ENCODE data around the gene PTPRG.

The PTPRG gene

GRCh38 chr3:61730577-61731231 is 169.3 kb downstream of the PTPRG start:
- no peak for TF ChIP-seq CTCF (IDR thresholded peaks at IDR 0.05; ENCODE audit: low read depth, low read length)

GRCh38 chr3:61733000-61733399 is 171.6 kb downstream of the PTPRG start:
- no peak for DNase-seq (ENCODE audit: extremely low read depth, low read depth)
- no peak for TF ChIP-seq CTCF (IDR thresholded peaks at IDR 0.05; ENCODE audit: low read depth, low read length)

More at GRCh38 chr3:61730577-61731231, 169.3 kb downstream of the PTPRG start:
- DNase-seq (ENCODE audit: extremely low read depth, low read depth) = no peak

GRCh38 chr3:61733876-61734275 is 172.5 kb downstream of the PTPRG start:
- no peak for DNase-seq (ENCODE audit: extremely low read depth, low read depth)
- TF ChIP-seq CTCF (IDR thresholded peaks at IDR 0.05; ENCODE audit: low read depth, low read length) = no peak

- no peak for DNase-seq (ENCODE audit: extremely low read depth, low read depth)
- TF ChIP-seq CTCF (IDR thresholded peaks at IDR 0.05; ENCODE audit: low read depth, low read length) = no peak
These were observed 173.6 kb downstream of the PTPRG start for GRCh38 chr3:61734749-61735686.

GRCh38 chr3:61736506-61736905 is 175.1 kb downstream of the PTPRG start:
- DNase-seq (ENCODE audit: extremely low read depth, low read depth) = no peak
- TF ChIP-seq CTCF (IDR thresholded peaks at IDR 0.05; ENCODE audit: low read depth, low read length) = no peak

GRCh38 chr3:61739640-61740039 is 178.3 kb downstream of the PTPRG start:
- DNase-seq (ENCODE audit: extremely low read depth, low read depth) = no peak
- no peak for TF ChIP-seq CTCF (IDR thresholded peaks at IDR 0.05; ENCODE audit: low read depth, low read length)

- TF ChIP-seq CTCF (IDR thresholded peaks at IDR 0.05; ENCODE audit: low read depth, low read length) = no peak
- DNase-seq (ENCODE audit: extremely low read depth, low read depth) = no peak
These were observed 179.1 kb downstream of the PTPRG start for GRCh38 chr3:61740494-61740893.
